ENCODE data around the gene ZFR.

DNA sequence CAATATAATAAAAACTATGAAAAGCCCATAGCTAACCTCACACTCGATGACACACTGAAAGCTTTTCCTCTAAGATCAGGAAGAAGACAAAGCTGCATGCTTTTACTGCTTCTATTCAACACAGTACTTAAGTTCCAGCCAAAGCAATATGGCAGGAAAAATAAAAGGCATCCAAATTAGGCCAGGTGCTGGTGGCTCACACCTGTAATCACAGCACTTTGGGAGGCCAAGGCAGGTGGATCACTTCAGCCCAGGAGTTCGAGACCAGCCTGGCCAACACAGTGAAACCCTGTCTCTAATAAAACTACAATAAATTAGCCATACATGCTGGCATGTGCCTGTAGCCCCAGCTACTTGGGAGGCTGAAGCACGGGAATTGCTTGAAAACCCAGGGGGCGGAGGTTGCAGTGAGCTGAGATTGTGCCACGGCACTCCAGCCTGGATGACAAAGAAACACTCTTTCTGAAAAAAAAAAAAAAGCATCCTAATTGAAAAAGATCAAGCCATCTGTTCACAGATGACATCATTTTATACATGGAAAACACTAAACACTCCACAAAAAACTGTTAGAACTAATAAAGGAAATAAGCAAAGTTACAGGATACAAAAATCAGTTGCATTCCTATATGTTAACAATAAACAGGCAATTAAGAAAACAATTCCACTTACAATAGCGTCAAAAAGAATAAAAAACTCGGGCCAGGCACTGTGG, 17.9 kb downstream of the ZFR start:
- TF ChIP-seq REST (IDR thresholded peaks at IDR 0.05; ENCODE audit: insufficient read depth in 1 of 2, low read depth in 2 of 2, low read length in 2 of 2): no peak
- no peak for TF ChIP-seq POLR2AphosphoS5 (IDR thresholded peaks at IDR 0.05; ENCODE audit: low read depth, low read length)
- TF ChIP-seq SIN3A (IDR thresholded peaks at IDR 0.05; ENCODE audit: borderline replicate concordance, insufficient read depth, low read length): no peak
- no peak for TF ChIP-seq TAF1 (IDR thresholded peaks at IDR 0.05; ENCODE audit: borderline replicate concordance, insufficient read depth, low read length)
